H1 (cell line): ENCODE measurements around the gene SERPINB5. TPM values are rescaled to one million over a fixed set of nuclear protein-coding genes. Genes with fewer than 3 reads are reported as not detected.

Experiments used
- CTCF ChIA-PET: fragments of 300-600 bp; sonication (Branson Sonifier 250); formaldehyde crosslinking; loops from one replicate; lab custom pipeline; 2021; ENCODE audit not compliant: partially characterized antibody; lab: Charles Lee
- POLR2A ChIA-PET: fragments of 300-600 bp; sonication (Branson Sonifier 250); formaldehyde crosslinking; loops from one replicate; lab custom pipeline; 2021; ENCODE audit warnings: inconsistent platforms; ENCODE audit not compliant: partially characterized antibody; lab: Charles Lee
- DNase-seq, 2 experiments: peaks; one replicate each; pipeline versions ENCODE4 v3.0.0 to v3.0.0-alpha.2; 2010 to 2022; ENCODE audit warnings: low spot score in 2 of 2, low read depth in 1 of 2, mixed read lengths in 1 of 2
- FAIRE-seq: peaks from 2 replicates; lab custom pipeline; 2011; peaks lifted over from hg19 to GRCh38; lab: Jason Lieb, UNC
- H2AFZ ChIP-seq: 2 replicates; pipeline ENCODE4 v1.8.1; 2012; ENCODE audit warnings: low read length, inconsistent platforms
- H2AK5ac ChIP-seq: 2 replicates; pipeline ENCODE4 v1.6.1; 2013; ENCODE audit warnings: low read depth, low read length
- H2BK120ac ChIP-seq: replicated peaks from 2 replicates; pipeline ENCODE3; 2013; ENCODE audit warnings: low read depth, low read length, inconsistent platforms
- H2BK12ac ChIP-seq: 2 replicates; pipeline ENCODE4 v1.6.1; 2013; ENCODE audit warnings: low read depth, low read length
- H2BK15ac ChIP-seq: 2 replicates; pipeline ENCODE4 v1.6.1; 2013; ENCODE audit warnings: low read length
- H2BK20ac ChIP-seq: 2 replicates; pipeline ENCODE4 v1.6.1; 2013; ENCODE audit warnings: low read length
- H2BK5ac ChIP-seq: 2 replicates; pipeline ENCODE4 v1.6.1; 2013; ENCODE audit warnings: low read depth, low read length
- H3K14ac ChIP-seq: 2 replicates; pipeline ENCODE4 v1.6.1; 2013; ENCODE audit warnings: inconsistent platforms; ENCODE audit not compliant: insufficient read length
- H3K18ac ChIP-seq: 2 replicates; pipeline ENCODE4 v1.6.1; 2013; ENCODE audit warnings: low read length; ENCODE audit errors: extremely low read depth
- H3K23ac ChIP-seq: 2 replicates; pipeline ENCODE4 v1.6.1; 2013; ENCODE audit warnings: inconsistent platforms; ENCODE audit not compliant: insufficient read length
- H3K23me2 ChIP-seq: 2 replicates; pipeline ENCODE4 v1.6.1; 2013; ENCODE audit warnings: low read depth, low read length
- H3K27ac ChIP-seq: 2 replicates; pipeline ENCODE4 v1.6.1; 2011; ENCODE audit warnings: low read depth, low read length, inconsistent platforms
- H3K27me3 ChIP-seq, 4 experiments: replicated peaks in 1 of 4; 1 replicate in 1 of 4; 2 replicates in 3 of 4; pipeline versions ENCODE4 v1.6.1 to v1.8.1; 2011 to 2013; ENCODE audit warnings: low read length in 3 of 4, mild to moderate bottlenecking in 3 of 4, inconsistent platforms in 2 of 4, mixed read lengths in 2 of 4, moderate library complexity in 1 of 4; ENCODE audit not compliant: control insufficient read depth in 3 of 4, insufficient read depth in 3 of 4; ENCODE audit errors: extremely low read depth in 1 of 4
- H3K36me3 ChIP-seq, 4 experiments: 2 replicates each; pipeline versions ENCODE4 v1.6.1 to v1.8.1; 2011 to 2013; ENCODE audit warnings: mild to moderate bottlenecking in 4 of 4, low read length in 3 of 4, moderate library complexity in 2 of 4, control low read depth in 1 of 4, inconsistent platforms in 1 of 4; ENCODE audit not compliant: insufficient read depth in 4 of 4, control insufficient read depth in 2 of 4
- H3K4ac ChIP-seq: replicated peaks from 2 replicates; pipeline ENCODE3; 2013; ENCODE audit warnings: low read length, low read depth, mixed read lengths, inconsistent platforms; ENCODE audit not compliant: insufficient read length
- H3K4me1 ChIP-seq, 4 experiments: replicated peaks in 1 of 4; 1 replicate in 1 of 4; 2 replicates in 3 of 4; pipeline versions ENCODE4 v1.6.1 to v1.8.1; 2011 to 2013; ENCODE audit warnings: low read length in 3 of 4, inconsistent platforms in 2 of 4, mixed read lengths in 1 of 4; ENCODE audit not compliant: insufficient read depth in 4 of 4, control insufficient read depth in 3 of 4
- H3K4me2 ChIP-seq, 2 experiments: 2 replicates each; pipeline versions ENCODE4 v1.6.1 to v1.8.1; 2011 to 2013; ENCODE audit warnings: low read depth in 2 of 2, low read length in 2 of 2, control low read depth in 1 of 2, inconsistent platforms in 1 of 2, mild to moderate bottlenecking in 1 of 2; ENCODE audit not compliant: insufficient read depth in 1 of 2
- H3K4me3 ChIP-seq, 4 experiments: fragments of 200-600, 300-600 bp in 1 of 4; sonication (generic), shearing (Covaris generic), sonication (Bioruptor Twin) in 1 of 4; 2 replicates each; pipeline versions ENCODE4 v1.5.1 to v1.8.1; 2011 to 2016; ENCODE audit warnings: low read length in 4 of 4, low read depth in 3 of 4, control low read depth in 2 of 4, inconsistent platforms in 2 of 4, mild to moderate bottlenecking in 2 of 4, mixed read lengths in 1 of 4, moderate library complexity in 1 of 4; ENCODE audit not compliant: insufficient read depth in 2 of 4; ENCODE audit errors: extremely low read depth in 1 of 4
- H3K56ac ChIP-seq: replicated peaks from 2 replicates; pipeline ENCODE3; 2013; ENCODE audit warnings: low read depth, mild to moderate bottlenecking, mixed read lengths, low read length, inconsistent platforms; ENCODE audit not compliant: insufficient read length
- H3K79me1 ChIP-seq: 2 replicates; pipeline ENCODE4 v1.6.1; 2013; ENCODE audit warnings: low read depth, low read length, control low read depth
- H3K79me2 ChIP-seq, 2 experiments: 2 replicates each; pipeline versions ENCODE4 v1.6.1 to v1.8.1; 2012 to 2013; ENCODE audit warnings: low read length in 2 of 2, mild to moderate bottlenecking in 2 of 2, inconsistent platforms in 1 of 2; ENCODE audit not compliant: insufficient read depth in 2 of 2, control insufficient read depth in 1 of 2
- H3K9ac ChIP-seq, 4 experiments: replicated peaks in 1 of 4; 1 replicate in 1 of 4; 2 replicates in 3 of 4; pipeline versions ENCODE4 v1.6.1 to v1.8.1; 2011 to 2013; ENCODE audit warnings: low read depth in 3 of 4, low read length in 3 of 4, control low read depth in 2 of 4, mild to moderate bottlenecking in 2 of 4, moderate library complexity in 2 of 4, inconsistent platforms in 1 of 4; ENCODE audit errors: extremely low read depth in 1 of 4
- H3K9me3 ChIP-seq, 2 experiments: 2 replicates each; pipeline versions ENCODE4 v1.6.1 to v1.8.1; 2012 to 2013; ENCODE audit warnings: mild to moderate bottlenecking in 2 of 2, moderate library complexity in 2 of 2, control low read depth in 1 of 2, inconsistent platforms in 1 of 2, low read depth in 1 of 2, low read length in 1 of 2, mixed read lengths in 1 of 2; ENCODE audit not compliant: insufficient read depth in 2 of 2
- H4K20me1 ChIP-seq, 2 experiments: replicated peaks in 1 of 2; 2 replicates each; pipeline versions ENCODE3 to v1.8.1; 2011 to 2013; ENCODE audit warnings: inconsistent platforms in 2 of 2, low read length in 2 of 2, mild to moderate bottlenecking in 1 of 2; ENCODE audit not compliant: insufficient read depth in 2 of 2, control insufficient read depth in 1 of 2
- H4K5ac ChIP-seq: 2 replicates; pipeline ENCODE4 v1.6.1; 2013; ENCODE audit warnings: low read length, low read depth, mixed read lengths, inconsistent platforms; ENCODE audit not compliant: insufficient read length
- H4K8ac ChIP-seq: 2 replicates; pipeline ENCODE4 v1.8.0; 2013; ENCODE audit warnings: mild to moderate bottlenecking, moderate library complexity, low read length, inconsistent platforms; ENCODE audit not compliant: insufficient read depth; ENCODE audit errors: extremely low read depth
- H4K91ac ChIP-seq: replicated peaks from 2 replicates; pipeline ENCODE3; 2013; ENCODE audit warnings: low read length, mixed read lengths, inconsistent platforms; ENCODE audit not compliant: insufficient read length
- KDM1A ChIP-seq: fragments of 200-600, 300-600 bp; sonication (generic); IDR thresholded peaks from 2 replicates; pipeline ENCODE4 v1.7.1; 2016; ENCODE audit warnings: mild to moderate bottlenecking, low read length, borderline replicate concordance
- POLR2AphosphoS5 ChIP-seq: IDR thresholded peaks from 2 replicates; pipeline ENCODE4 v1.6.1; 2011; ENCODE audit warnings: low read depth, low read length
- POU5F1 ChIP-seq: IDR thresholded peaks from 2 replicates; pipeline ENCODE4 v1.6.1; 2011; ENCODE audit warnings: low read depth, mild to moderate bottlenecking, low read length, moderate library complexity
- WGBS, 2 experiments: shearing (Covaris generic) in 1 of 2; methylation state at CpG; one replicate each; pipeline versions ENCODE4 v1.1.6 to v1.1.7; 2013 to 2015; ENCODE audit warnings: low lambda C conversion rate in 2 of 2, mixed read lengths in 2 of 2, inconsistent platforms in 1 of 2, low coverage in 1 of 2, missing lambda C conversion rate in 1 of 2; ENCODE audit not compliant: insufficient replicate concordance in 2 of 2, insufficient coverage in 1 of 2, insufficient read length in 1 of 2; ENCODE audit errors: extremely low coverage in 1 of 2, missing lambda C conversion rate in 1 of 2; 5-methylcytosine and 5-hydroxymethylcytosine counted together
- polyA plus RNA-seq, 7 experiments: library from polyadenylated mRNA; depleted of rRNA in 3 of 7; stranded (reverse) in 5 of 7; unstranded in 2 of 7; fragments of >200 nt in 5 of 7; fragments of 200-250 nt in 2 of 7; gene quantifications; 1 replicate in 5 of 7; 2 replicates in 1 of 7; 4 replicates in 1 of 7; pipeline versions ENCODE4 v1.2.1 to v1.2.3, GENCODE V29; 2011 to 2013; ENCODE audit warnings: missing spikeins in 2 of 7, mixed read lengths in 2 of 7
- total RNA-seq: library from RNA; stranded (reverse); fragmentation: NEBNext Ultra II Directional; extraction: Animal tissue kit (Norgen Biotek cat#: 25700); gene quantifications from 2 replicates; pipeline ENCODE4 v1.2.1, GENCODE V29; 2021
- TF ChIP-seq, protein P1 (sequence below): IDR thresholded peaks from 2 replicates; pipeline ENCODE4 v1.6.1; 2011; ENCODE audit warnings: low read depth, mild to moderate bottlenecking, low read length; ENCODE audit not compliant: insufficient read depth
- TF ChIP-seq, protein P2 (sequence below): IDR thresholded peaks from 2 replicates; pipeline ENCODE4 v1.6.1; 2012; ENCODE audit warnings: inconsistent platforms
- TF ChIP-seq, protein P3 (sequence below): IDR thresholded peaks from 2 replicates; pipeline ENCODE4 v1.6.1; 2011; ENCODE audit warnings: low read length, improper control_type of control experiment

Gene SERPINB5
- total and polyA plus RNA-seq, 2 of the 8 experiments (the other 6 are each of a cell fraction or from before 2014, with no cell fraction given), result 0.03 TPM; not detected in 1

DNA sequence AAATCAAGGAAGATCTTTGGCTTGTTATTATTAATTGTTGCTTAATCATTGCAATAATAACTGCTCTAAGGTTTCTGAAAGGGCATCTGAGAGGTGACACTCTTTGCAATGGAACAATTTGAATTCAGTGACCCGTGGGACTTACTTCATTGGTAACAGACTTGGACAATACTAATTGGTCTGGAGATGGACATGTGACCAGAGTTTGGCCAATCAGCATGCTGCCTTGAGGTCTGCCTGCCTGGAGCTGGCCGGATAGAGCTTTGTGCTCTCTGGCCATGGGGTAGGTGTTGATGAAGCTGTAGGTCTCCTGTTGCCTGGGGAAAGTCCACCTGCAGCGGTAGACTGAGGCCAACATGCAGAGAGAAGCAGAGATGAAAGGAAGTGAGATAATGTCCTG is 30.5 kb upstream of the SERPINB5 start:
- no peak overlapping the region for H2BK12ac ChIP-seq
- no peaks in the 10 kb centered on the region for H3K23me2 ChIP-seq
- CTCF ChIA-PET, result interaction anchor here (0.9 to 1.5 kb wide), 6 partner anchors 9 to 490 kb away, joined by 3 to 5 read pairs (median 4); no protein-coding TSS in a partner anchor

More for the DNA sequence above, 30.5 kb upstream of the SERPINB5 start:
- no peaks in the 10 kb centered on the region for H3K79me1 ChIP-seq
- no peak overlapping the region for H3K56ac ChIP-seq
- no peaks in the 10 kb centered on the region for H3K36me3 ChIP-seq
- H2AK5ac ChIP-seq, result no peak overlapping the region
- no peak overlapping the region for H3K4me3 ChIP-seq
- no peaks in the 10 kb centered on the region for H3K4me1 ChIP-seq
- TF ChIP-seq KDM1A (no peak), POLR2AphosphoS5 (no peak), POU5F1 (no peak)
- TF ChIP-seq, protein P1, sequence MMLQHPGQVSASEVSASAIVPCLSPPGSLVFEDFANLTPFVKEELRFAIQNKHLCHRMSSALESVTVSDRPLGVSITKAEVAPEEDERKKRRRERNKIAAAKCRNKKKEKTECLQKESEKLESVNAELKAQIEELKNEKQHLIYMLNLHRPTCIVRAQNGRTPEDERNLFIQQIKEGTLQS, result no peak
- TF ChIP-seq, protein P2, sequence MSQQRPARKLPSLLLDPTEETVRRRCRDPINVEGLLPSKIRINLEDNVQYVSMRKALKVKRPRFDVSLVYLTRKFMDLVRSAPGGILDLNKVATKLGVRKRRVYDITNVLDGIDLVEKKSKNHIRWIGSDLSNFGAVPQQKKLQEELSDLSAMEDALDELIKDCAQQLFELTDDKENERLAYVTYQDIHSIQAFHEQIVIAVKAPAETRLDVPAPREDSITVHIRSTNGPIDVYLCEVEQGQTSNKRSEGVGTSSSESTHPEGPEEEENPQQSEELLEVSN, result no peak
- TF ChIP-seq, protein P3, sequence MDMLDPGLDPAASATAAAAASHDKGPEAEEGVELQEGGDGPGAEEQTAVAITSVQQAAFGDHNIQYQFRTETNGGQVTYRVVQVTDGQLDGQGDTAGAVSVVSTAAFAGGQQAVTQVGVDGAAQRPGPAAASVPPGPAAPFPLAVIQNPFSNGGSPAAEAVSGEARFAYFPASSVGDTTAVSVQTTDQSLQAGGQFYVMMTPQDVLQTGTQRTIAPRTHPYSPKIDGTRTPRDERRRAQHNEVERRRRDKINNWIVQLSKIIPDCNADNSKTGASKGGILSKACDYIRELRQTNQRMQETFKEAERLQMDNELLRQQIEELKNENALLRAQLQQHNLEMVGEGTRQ, result 0 out of 2 replicates have a peak, but pooled peaks have one; percentile 25
- peak overlapping the region; percentile 0; the same call in 1 of the 2 replicates for H2AFZ ChIP-seq
- H4K5ac ChIP-seq, result no peak overlapping the region
- H3K4me2 ChIP-seq, result no peak overlapping the region
- no peak overlapping the region for H3K14ac ChIP-seq
- H3K9ac ChIP-seq, result no peak overlapping the region
- H2BK15ac ChIP-seq, result no peak overlapping the region
- POLR2A ChIA-PET, result no interaction called here
- peaks cover 0 to 2% of the 10 kb centered on the region in 2 experiments for H4K20me1 ChIP-seq
- no peaks in the 10 kb centered on the region; a peak in 1 of 4 replicates for H3K9me3 ChIP-seq
- no peak overlapping the region for H2BK120ac ChIP-seq
- no peak overlapping the region for H3K27ac ChIP-seq
- FAIRE-seq (no peak), DNase-seq (no peak)
- no peak overlapping the region for H4K91ac ChIP-seq
- no peaks in the 10 kb centered on the region for H3K79me2 ChIP-seq
- H2BK20ac ChIP-seq, result no peak overlapping the region
- H3K18ac ChIP-seq, result no peak overlapping the region
- no peaks in the 10 kb centered on the region for H3K27me3 ChIP-seq
- no peak overlapping the region for H3K23ac ChIP-seq
- no peak overlapping the region for H2BK5ac ChIP-seq
- no peak overlapping the region for H4K8ac ChIP-seq
- 88% methylated on average over 3 of the region's 3 CpGs; no CpG with 5 or more reads in 1 of the 2 experiments for WGBS, 2 experiments
- H3K4ac ChIP-seq, result no peak overlapping the region
